Upper lobe of left lung (tissue), 6 donors: Measurements from ENCODE around the gene FLRT2. TPM values are rescaled to one million over a fixed set of nuclear protein-coding genes. Genes with fewer than 3 reads are reported as not detected.
A peak's percentile ranks its signal among the peaks of the same experiment; 100 is the strongest.

ENCODE experiments used
- ATAC-seq, 2 donors: fragments of 200-7000 bp; cut with Tn5 transposase; one replicate each; pipeline ENCODE4 v1.9.1; 2022; ENCODE audit warnings: mild to moderate bottlenecking in 2 of 2, moderate library complexity in 2 of 2; ENCODE audit not compliant: low FRiP score in 2 of 2
- DNase-seq, 2 donors: peaks; one replicate each; pipeline ENCODE4 v3.0.0-alpha.2; 2019 to 2020
- H3K27ac ChIP-seq, 4 donors: fragments of 200-600 bp; sonication (generic); one replicate each; pipeline ENCODE4 v1.5.1; 2016 to 2019
- H3K27me3 ChIP-seq, 4 donors: fragments of 200-600 bp; sonication (generic); one replicate each; pipeline ENCODE4 v1.5.1; 2017 to 2019
- H3K36me3 ChIP-seq, 4 donors: fragments of 200-600 bp; sonication (generic); one replicate each; pipeline ENCODE4 v1.5.1; 2016 to 2019
- H3K4me1 ChIP-seq, 4 donors: fragments of 200-600 bp; sonication (generic); one replicate each; pipeline ENCODE4 v1.5.1; 2018 to 2019
- H3K4me3 ChIP-seq, 4 donors: fragments of 200-600 bp; sonication (generic); one replicate each; pipeline ENCODE4 v1.5.1; 2017 to 2019; ENCODE audit warnings: mild to moderate bottlenecking in 2 of 4, moderate library complexity in 1 of 4
- H3K9me3 ChIP-seq, 4 donors: fragments of 200-600 bp; sonication (generic); one replicate each; pipeline ENCODE4 v1.5.1; 2018 to 2019
- EP300 ChIP-seq, 4 donors: sonication (generic); formaldehyde crosslinking; IDR thresholded peaks; one replicate each; pipeline ENCODE4 v1.5.1; 2017; ENCODE audit warnings: antibody characterized with exemption in 4 of 4, control low read depth in 2 of 4
- POLR2A ChIP-seq, 4 donors: fragments of 450-650 bp; IDR thresholded peaks; one replicate each; pipeline ENCODE4 v1.5.1; 2016 to 2017; ENCODE audit warnings: antibody characterized with exemption in 4 of 4, mild to moderate bottlenecking in 2 of 4
- POLR2AphosphoS5 ChIP-seq, 2 donors: sonication (generic); formaldehyde crosslinking; IDR thresholded peaks; one replicate each; pipeline ENCODE4 v1.5.1; 2017; ENCODE audit warnings: antibody characterized with exemption in 2 of 2
- WGBS, 2 donors: methylation state at CpG; one replicate each; pipeline ENCODE4 v1.1.5; 2017 to 2018; 5-methylcytosine and 5-hydroxymethylcytosine counted together
- total RNA-seq, 6 donors: library from RNA; depleted of rRNA in 4 of 6; stranded (reverse); fragments of >200 nt in 4 of 6; gene quantifications; one replicate each; pipeline versions ENCODE4 v1.1.0 to v1.2.1, GENCODE V29; 2016 to 2021
- TF ChIP-seq, protein P1 (sequence below), 6 experiments: fragments of 450-650 bp in 4 of 6; fragments of 200-600 bp in 2 of 6; sonication (generic) in 2 of 6; IDR thresholded peaks; one replicate each; pipeline ENCODE4 v1.5.1; 2016 to 2019; ENCODE audit warnings: antibody characterized with exemption in 6 of 6
- donor health status: DM: no; HTN: no; CAD: no; lungs with moderate emphysema.
- donor health status: DM: no; HTN: yes; CAD: no; lungs with severe emphysema.

The FLRT2 gene
- total RNA-seq, 6 donors from 2014 or later: 0.91 to 24.1 (median 5.0) TPM

GRCh38 chr14:85483652-85484051 lies 46.3 kb upstream of the FLRT2 start:
- Histone ChIP-seq H3K27ac (no peak overlapping the region), H3K4me1 (peaks cover 0 to 9% (median 0%) of the 10 kb centered on the region in 4 donors), H3K9me3 (no peaks in the 10 kb centered on the region), H3K4me3 (no peak overlapping the region), H3K27me3 (no peaks in the 10 kb centered on the region), H3K36me3 (no peaks in the 10 kb centered on the region)
- TF ChIP-seq POLR2AphosphoS5 (IDR thresholded peaks at IDR 0.05) (no peak), POLR2A (IDR thresholded peaks at IDR 0.05) (no peak), EP300 (IDR thresholded peaks at IDR 0.05) (no peak)
- TF ChIP-seq, protein P1, sequence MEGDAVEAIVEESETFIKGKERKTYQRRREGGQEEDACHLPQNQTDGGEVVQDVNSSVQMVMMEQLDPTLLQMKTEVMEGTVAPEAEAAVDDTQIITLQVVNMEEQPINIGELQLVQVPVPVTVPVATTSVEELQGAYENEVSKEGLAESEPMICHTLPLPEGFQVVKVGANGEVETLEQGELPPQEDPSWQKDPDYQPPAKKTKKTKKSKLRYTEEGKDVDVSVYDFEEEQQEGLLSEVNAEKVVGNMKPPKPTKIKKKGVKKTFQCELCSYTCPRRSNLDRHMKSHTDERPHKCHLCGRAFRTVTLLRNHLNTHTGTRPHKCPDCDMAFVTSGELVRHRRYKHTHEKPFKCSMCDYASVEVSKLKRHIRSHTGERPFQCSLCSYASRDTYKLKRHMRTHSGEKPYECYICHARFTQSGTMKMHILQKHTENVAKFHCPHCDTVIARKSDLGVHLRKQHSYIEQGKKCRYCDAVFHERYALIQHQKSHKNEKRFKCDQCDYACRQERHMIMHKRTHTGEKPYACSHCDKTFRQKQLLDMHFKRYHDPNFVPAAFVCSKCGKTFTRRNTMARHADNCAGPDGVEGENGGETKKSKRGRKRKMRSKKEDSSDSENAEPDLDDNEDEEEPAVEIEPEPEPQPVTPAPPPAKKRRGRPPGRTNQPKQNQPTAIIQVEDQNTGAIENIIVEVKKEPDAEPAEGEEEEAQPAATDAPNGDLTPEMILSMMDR (IDR thresholded peaks at IDR 0.05): no peak
- no peak for DNase-seq
- no peak for ATAC-seq

- no peaks in the 10 kb centered on the region for H3K36me3 ChIP-seq
- no peak overlapping the region for H3K27ac ChIP-seq
- DNase-seq (no peak), ATAC-seq (peak in 1 of 2 donors; percentile 65)
- TF ChIP-seq, protein P1 (IDR thresholded peaks at IDR 0.05): no peak
- no peak for TF ChIP-seq POLR2AphosphoS5 (IDR thresholded peaks at IDR 0.05)
- TF ChIP-seq EP300 (IDR thresholded peaks at IDR 0.05): no peak
- no peak for TF ChIP-seq POLR2A (IDR thresholded peaks at IDR 0.05)
- no peaks in the 10 kb centered on the region for H3K27me3 ChIP-seq
- H3K4me3 ChIP-seq: no peak overlapping the region
- peaks cover 0 to 9% (median 0%) of the 10 kb centered on the region in 4 donors for H3K4me1 ChIP-seq
- H3K9me3 ChIP-seq: no peaks in the 10 kb centered on the region
- 85 to 90% methylated on average over 4 of the region's 4 CpGs for WGBS, 2 donors
Measured at GRCh38 chr14:85487215-85487614, 42.7 kb upstream of the FLRT2 start.

- WGBS, 2 donors: 61 to 72% methylated on average over 1 of the region's 1 CpG
- no peak for DNase-seq
- Histone ChIP-seq H3K27me3 (no peaks in the 10 kb centered on the region), H3K36me3 (no peaks in the 10 kb centered on the region), H3K27ac (no peak overlapping the region), H3K9me3 (no peaks in the 10 kb centered on the region), H3K4me3 (no peak overlapping the region), H3K4me1 (no peaks in the 10 kb centered on the region)
- no peak for TF ChIP-seq EP300 (IDR thresholded peaks at IDR 0.05)
- no peak for TF ChIP-seq POLR2A (IDR thresholded peaks at IDR 0.05)
- no peak for TF ChIP-seq POLR2AphosphoS5 (IDR thresholded peaks at IDR 0.05)
- no peak for ATAC-seq
Measured at GRCh38 chr14:85501751-85502150, 28.2 kb upstream of the FLRT2 start.

GRCh38 chr14:85508863-85509262 lies 21.1 kb upstream of the FLRT2 start:
- TF ChIP-seq, protein P1 (IDR thresholded peaks at IDR 0.05): no peak
- TF ChIP-seq POLR2A (IDR thresholded peaks at IDR 0.05) (no peak), POLR2AphosphoS5 (IDR thresholded peaks at IDR 0.05) (no peak), EP300 (IDR thresholded peaks at IDR 0.05) (no peak)
- WGBS, 2 donors: 92 to 94% methylated on average over 6 of the region's 6 CpGs
- Histone ChIP-seq H3K4me1 (peaks cover 0 to 4% (median 1%) of the 10 kb centered on the region in 4 donors), H3K36me3 (no peaks in the 10 kb centered on the region), H3K4me3 (no peak overlapping the region), H3K27ac (no peak overlapping the region), H3K27me3 (no peaks in the 10 kb centered on the region), H3K9me3 (no peaks in the 10 kb centered on the region)
- DNase-seq (no peak), ATAC-seq (no peak)

GRCh38 chr14:85512451-85512850 lies 17.5 kb upstream of the FLRT2 start:
- H3K4me1 ChIP-seq: peaks cover 0 to 4% (median 1%) of the 10 kb centered on the region in 4 donors
- ATAC-seq: no peak
- no peaks in the 10 kb centered on the region for H3K36me3 ChIP-seq
- no peak overlapping the region for H3K27ac ChIP-seq
- WGBS, 2 donors: 44 to 50% methylated on average over 2 of the region's 2 CpGs
- no peaks in the 10 kb centered on the region for H3K9me3 ChIP-seq
- no peak for DNase-seq
- H3K4me3 ChIP-seq: no peak overlapping the region
- TF ChIP-seq POLR2AphosphoS5 (IDR thresholded peaks at IDR 0.05) (no peak), POLR2A (IDR thresholded peaks at IDR 0.05) (no peak), EP300 (IDR thresholded peaks at IDR 0.05) (no peak)
- TF ChIP-seq, protein P1 (IDR thresholded peaks at IDR 0.05): no peak
- no peaks in the 10 kb centered on the region for H3K27me3 ChIP-seq
